ENCODE data around the gene DGCR6L.
"Not testable (repeated sequence)": the region's sequence is repeated elsewhere in the genome, so short reads cannot be mapped to it uniquely, and the experiment has no call there.

The DGCR6L gene

GRCh38 chr22:20308806-20309650 is 10.8 kb downstream of the DGCR6L start:
- DNase-seq = not testable (repeated sequence)

GRCh38 chr22:20307448-20308447 is 12.1 kb downstream of the DGCR6L start:
- not testable (repeated sequence) for DNase-seq

- not testable (repeated sequence) for DNase-seq
Observed at GRCh38 chr22:20306646-20307447, 13.0 kb downstream of the DGCR6L start.

DNA sequence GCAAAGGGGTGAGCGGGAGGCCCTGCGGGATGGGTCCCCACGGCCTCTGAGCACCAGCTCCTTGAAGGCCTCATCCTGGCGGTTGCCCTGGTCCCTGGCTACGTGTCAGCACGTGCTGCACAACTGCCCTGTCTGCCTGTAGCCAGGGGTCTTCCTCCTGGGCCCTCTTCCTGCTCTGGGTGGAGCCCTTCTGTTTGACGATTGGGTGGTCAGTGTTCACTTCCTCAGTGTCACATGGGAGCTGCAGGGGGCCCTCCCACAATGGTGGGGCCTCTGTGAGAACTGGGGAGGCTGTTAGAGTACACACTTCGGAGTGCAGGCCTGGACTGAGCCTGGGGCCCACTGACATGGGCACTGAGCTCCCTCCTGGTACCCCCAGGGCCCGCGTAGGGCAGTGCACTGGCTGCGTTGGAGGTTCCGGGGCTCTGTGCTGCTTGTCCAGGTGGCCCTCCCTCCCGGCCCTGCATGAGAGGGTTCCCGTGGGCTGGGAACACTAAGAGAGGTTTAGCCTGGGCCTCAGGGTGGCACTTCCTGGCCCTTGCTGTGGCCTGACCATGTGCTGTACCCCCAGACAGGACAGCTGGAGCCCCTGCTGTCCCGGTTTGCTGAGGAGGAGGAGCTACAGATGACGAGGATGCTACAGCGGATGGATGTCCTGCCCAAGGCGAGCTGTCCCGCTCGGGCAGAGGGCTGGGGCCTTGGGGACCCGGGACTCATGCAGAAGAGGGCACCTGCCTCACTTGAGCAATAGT is 13.8 kb downstream of the DGCR6L start:
- DNase-seq = no peak

GRCh38 chr22:20305230-20305893 is 14.5 kb downstream of the DGCR6L start:
- not testable (repeated sequence) for DNase-seq

DNA sequence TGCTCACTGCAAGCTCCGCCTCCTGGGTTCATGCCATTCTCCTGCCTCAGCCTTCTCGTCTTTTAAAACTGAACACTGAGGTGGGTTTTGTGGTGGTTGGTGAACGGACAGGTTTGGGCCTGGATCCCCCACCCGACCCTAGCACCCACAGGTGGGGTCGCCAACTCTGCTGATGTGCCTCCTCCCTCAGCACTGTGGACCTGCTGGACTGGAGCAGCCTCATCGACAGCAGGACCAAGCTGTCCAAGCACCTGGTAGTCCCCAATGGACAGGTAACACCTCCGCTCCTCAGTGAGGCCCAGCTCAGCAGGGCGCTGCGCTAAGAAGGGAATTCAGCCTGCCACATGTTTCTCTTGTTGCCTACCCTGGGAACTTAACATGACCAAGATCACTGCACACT is 15.2 kb downstream of the DGCR6L start:
- DNase-seq = no peak

GRCh38 chr22:20303229-20303534 is 16.7 kb downstream of the DGCR6L start:
- not testable (repeated sequence) for DNase-seq

DNA sequence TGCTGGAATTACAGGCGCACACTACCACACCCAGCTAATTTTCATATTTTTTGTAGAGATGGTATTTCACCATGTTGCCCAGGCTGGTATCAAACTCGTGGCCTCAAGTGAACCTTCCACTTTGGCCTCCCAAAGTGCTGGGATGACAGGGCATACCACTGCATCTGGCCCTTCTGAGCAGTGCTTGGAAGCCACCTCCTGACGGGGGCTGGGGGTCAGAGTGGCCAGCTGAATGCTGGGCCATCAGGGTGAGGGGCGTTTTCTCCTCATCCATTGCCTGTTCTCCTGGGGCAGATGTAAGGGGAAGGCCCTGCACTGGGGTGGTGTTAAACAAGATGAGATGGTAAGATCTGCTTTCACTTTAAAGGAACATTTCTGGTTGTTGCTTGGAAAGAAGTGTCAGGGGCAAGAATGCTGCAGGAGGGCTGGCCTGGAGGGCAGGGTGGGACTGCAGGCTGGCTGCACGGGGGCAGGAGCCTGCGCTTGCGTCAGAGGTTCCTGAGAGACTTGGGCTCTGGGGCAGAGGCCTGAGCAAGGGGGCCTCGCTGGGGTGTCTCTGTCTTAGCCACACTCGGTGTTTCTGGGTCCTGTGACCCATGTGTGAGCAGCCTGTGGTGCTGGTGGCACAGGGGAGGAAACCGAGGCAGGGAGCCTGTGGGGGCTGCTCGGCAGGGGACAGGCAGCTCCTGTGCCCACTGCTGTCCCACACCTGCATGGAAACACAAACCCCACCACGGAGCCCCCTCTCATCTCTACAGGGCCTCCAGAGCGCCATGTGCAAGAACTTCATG is 17.2 kb downstream of the DGCR6L start:
- no peak for DNase-seq

- DNase-seq = no peak
Observed at GRCh38 chr22:20299746-20300136, 20.1 kb downstream of the DGCR6L start.

- no peak for DNase-seq
Observed at GRCh38 chr22:20298803-20299745, 20.8 kb downstream of the DGCR6L start.

DNA sequence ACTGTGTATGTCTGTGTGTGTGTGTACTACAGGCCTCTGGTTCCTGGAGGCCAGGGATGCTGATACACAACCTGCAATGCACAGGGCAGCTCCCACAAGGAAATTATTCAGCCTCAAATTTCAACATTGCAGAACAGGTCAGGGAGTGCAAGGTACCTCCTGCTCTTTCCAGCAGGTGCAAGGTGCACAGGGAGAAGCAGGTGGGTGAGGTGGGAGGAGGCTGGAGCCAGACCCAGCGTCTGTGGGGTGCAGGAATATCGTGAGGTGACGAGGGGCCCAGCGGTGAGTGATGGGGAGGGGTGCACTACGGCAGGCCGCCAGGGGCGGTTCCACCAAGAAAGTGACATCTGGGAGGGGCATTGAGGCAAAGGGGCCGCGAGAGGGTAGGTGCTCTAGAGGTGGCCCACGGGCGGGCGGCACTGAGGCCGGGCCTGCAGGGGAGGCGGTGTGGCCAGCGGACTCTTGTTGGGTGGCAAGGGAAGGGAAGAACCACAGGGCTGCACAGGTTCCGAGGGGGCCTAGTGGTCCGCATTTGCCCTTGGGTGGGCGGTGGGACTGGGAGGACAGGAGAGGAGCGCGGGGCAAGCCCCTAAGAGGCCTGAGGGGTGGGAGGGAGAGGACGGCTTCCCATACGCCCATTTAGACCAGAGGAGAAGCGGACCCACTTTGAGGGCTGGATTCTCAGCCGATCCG is 21.6 kb downstream of the DGCR6L start:
- no peak for DNase-seq

GRCh38 chr22:20297414-20298109 is 22.3 kb downstream of the DGCR6L start:
- DNase-seq = no peak

DNA sequence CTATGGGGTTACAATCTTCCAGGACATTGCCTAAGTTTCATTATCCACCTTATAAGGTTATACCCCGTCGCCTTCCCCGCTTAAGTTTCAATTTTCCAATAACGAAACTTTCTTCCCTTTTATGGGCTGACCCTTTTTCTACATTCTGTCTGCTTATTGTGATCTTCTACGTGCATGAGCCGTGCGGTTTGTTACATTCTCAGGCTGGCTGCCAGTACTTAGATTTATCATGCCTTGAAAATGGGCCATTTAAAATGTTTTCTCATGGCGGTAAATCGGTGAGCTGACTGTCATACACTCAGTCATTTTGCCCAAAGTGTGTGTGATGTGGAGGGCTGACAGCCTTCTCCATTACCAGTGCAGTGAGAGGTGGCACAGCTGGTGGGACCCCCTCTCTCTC is 23.3 kb downstream of the DGCR6L start:
- DNase-seq = no peak

DNA sequence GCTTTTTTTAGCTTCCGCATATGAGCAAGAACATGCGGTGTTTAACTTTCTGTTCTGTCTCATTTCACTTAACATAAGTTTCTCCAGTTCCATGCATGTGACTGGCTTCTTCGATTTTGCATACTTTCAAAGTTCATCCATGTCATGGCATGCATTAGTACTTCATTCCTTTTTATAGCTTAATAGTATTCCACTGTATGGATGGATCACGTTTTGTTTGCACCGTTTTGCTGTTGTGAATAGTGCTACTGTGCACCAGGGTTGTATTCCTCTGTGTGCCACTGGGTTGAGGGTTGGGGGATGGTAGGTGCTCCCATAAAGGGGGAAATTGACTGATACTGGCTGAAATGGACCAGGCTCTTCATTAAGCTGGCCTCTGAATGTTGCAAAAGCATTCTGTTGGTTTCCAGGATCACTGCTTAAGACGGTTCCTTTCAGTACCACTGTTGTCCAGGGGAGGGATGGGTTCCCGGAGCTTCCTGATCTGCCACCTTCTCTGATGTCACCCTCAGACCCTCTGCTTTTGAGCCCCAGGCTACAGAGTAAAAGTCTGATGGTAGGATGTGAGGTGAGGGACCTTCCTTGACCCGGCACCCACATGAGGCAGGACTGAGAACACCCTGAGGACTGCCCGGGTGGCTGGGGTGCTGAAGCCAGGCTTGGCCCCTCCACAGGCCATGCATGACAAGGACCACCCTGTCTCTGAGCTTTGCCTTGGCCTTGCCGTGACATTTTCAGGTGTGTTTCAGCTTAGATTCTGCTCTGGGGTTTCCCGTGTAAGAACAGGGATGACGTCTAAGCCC is 24.4 kb downstream of the DGCR6L start:
- no peak for DNase-seq

- no peak for DNase-seq
Observed at GRCh38 chr22:20292673-20293232, 27.1 kb downstream of the DGCR6L start.

DNA sequence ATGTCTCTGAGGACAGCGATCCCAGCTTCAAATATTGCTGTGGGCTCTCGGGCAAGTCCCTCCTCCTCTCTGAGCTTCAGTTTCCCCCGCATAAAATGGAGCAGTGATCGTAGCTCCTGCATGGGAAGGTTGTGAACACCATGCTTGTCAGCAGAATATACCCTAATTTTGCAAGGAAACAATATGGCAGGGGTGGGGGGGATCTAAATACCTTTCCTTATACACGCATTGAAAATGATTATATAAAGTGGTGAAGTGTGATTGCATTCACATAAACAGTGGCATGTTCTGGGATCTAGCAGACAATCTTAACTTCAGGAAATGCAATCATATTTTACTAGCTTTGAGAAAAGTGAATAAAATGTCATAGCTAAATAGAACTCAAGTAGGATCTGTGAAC is 27.8 kb downstream of the DGCR6L start:
- DNase-seq = no peak

DNA sequence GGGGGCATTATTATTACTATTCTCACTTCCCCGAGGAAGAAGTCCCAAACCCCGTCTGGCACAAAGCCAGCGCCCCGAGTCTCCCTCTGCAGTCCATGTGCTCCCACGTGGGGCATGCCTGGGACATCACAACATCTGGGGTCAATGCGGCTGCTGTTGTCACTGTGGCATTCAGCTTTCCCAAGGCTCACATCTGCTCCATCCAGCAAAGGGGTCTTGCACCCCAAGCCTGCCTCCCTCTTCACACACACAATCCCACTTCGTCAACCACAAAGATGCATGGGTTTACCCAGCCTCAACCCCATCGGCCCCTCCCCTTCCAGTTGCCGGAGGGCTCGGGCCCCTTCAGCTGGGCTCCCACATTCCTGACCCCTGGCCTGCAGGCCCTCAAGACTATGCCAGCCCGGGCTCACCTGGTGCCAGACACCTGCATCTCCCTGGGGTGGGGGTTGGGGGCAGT is 28.2 kb downstream of the DGCR6L start:
- no peak for DNase-seq

All from NCI-H510A (cell line).